Hepatocyte (in vitro differentiated cells): ENCODE results near the gene CTTN. TPM values are rescaled to one million over a fixed set of nuclear protein-coding genes. Genes with fewer than 3 reads are reported as not detected.

Source experiments
- DNase-seq: peaks from one replicate; pipeline ENCODE4 v3.0.0-alpha.2; 2016; ENCODE audit warnings: low spot score
- H2AFZ ChIP-seq: fragments of 200-600 bp; sonication (generic); 2 replicates; pipeline ENCODE4 v1.6.0; 2016; ENCODE audit warnings: antibody characterized with exemption, mild to moderate bottlenecking
- H3K27ac ChIP-seq: fragments of 200-600 bp; sonication (generic); 2 replicates; pipeline ENCODE4 v1.5.1; 2016; ENCODE audit warnings: mild to moderate bottlenecking
- H3K27me3 ChIP-seq: fragments of 200-600 bp; sonication (generic); 2 replicates; pipeline ENCODE4 v1.6.1; 2016
- H3K36me3 ChIP-seq: fragments of 200-600 bp; sonication (generic); replicated peaks from 2 replicates; pipeline ENCODE4 v1.5.1; 2016; ENCODE audit warnings: low read depth; ENCODE audit not compliant: insufficient read depth
- H3K4me1 ChIP-seq: fragments of 200-600 bp; sonication (generic); 2 replicates; pipeline ENCODE4 v1.5.1; 2016; ENCODE audit warnings: mild to moderate bottlenecking, moderate library complexity; ENCODE audit not compliant: insufficient read depth
- H3K4me2 ChIP-seq: fragments of 200-600 bp; sonication (generic); 2 replicates; pipeline ENCODE4 v1.6.0; 2016
- H3K4me3 ChIP-seq: fragments of 200-600 bp; sonication (generic); 2 replicates; pipeline ENCODE4 v1.5.1; 2016; ENCODE audit warnings: mild to moderate bottlenecking
- H3K79me2 ChIP-seq: fragments of 200-600 bp; sonication (generic); 2 replicates; pipeline ENCODE4 v1.6.0; 2017; ENCODE audit warnings: mild to moderate bottlenecking
- H3K9me2 ChIP-seq: fragments of 200-600 bp; sonication (generic); replicated peaks from 2 replicates; pipeline ENCODE4 v1.6.0; 2017; ENCODE audit warnings: mild to moderate bottlenecking; ENCODE audit not compliant: insufficient read depth
- H3K9me3 ChIP-seq: fragments of 200-600 bp; sonication (generic); 2 replicates; pipeline ENCODE4 v1.5.1; 2016; ENCODE audit warnings: low read depth, mild to moderate bottlenecking
- H4K20me1 ChIP-seq: fragments of 200-600 bp; sonication (generic); 2 replicates; pipeline ENCODE4 v1.6.0; 2016; ENCODE audit warnings: mild to moderate bottlenecking; ENCODE audit not compliant: insufficient read depth, poor library complexity, severe bottlenecking
- CTCF ChIP-seq: fragments of 200-600 bp; sonication (generic); IDR thresholded peaks from 2 replicates; pipeline ENCODE4 v1.5.1; 2016; ENCODE audit warnings: antibody characterized with exemption, mild to moderate bottlenecking; ENCODE audit not compliant: poor library complexity
- EZH2 ChIP-seq: fragments of 200-600 bp; sonication (generic); IDR thresholded peaks from 2 replicates; pipeline ENCODE4 v1.6.1; 2016; ENCODE audit warnings: antibody characterized with exemption, mild to moderate bottlenecking, borderline replicate concordance
- EZH2phosphoT487 ChIP-seq: fragments of 200-600 bp; sonication (generic); IDR thresholded peaks from one replicate; pipeline ENCODE4 v1.6.1; 2018; ENCODE audit warnings: antibody characterized with exemption, mild to moderate bottlenecking, low read depth, moderate library complexity; ENCODE audit not compliant: unreplicated experiment, severe bottlenecking
- WGBS: methylation state at CpG from one replicate; pipeline ENCODE4 v1.1.6; 2016; ENCODE audit warnings: low lambda C conversion rate; ENCODE audit errors: missing lambda C conversion rate; 5-methylcytosine and 5-hydroxymethylcytosine counted together
- polyA plus RNA-seq: library from polyadenylated mRNA; unstranded; fragments of >200 nt; fragmentation: Nextera tagmentation; extraction: Ambion mirVana; gene quantifications from 2 replicates; pipeline ENCODE4 v1.2.1, GENCODE V29; 2016
- total RNA-seq: library from RNA; depleted of rRNA; stranded (reverse); fragments of >200 nt; gene quantifications from 2 replicates; pipeline ENCODE4 v1.2.3, GENCODE V29; 2014

Gene CTTN
- total and polyA plus RNA-seq, 2 experiments from 2014 or later, result 154 to 207 TPM

- WGBS, result 85% methylated on average over 8 of the region's 8 CpGs
- Histone ChIP-seq H4K20me1 (peaks cover 55% of the 10 kb centered on the region), H3K79me2 (peaks cover 85% of the 10 kb centered on the region)
These were observed 2.3 kb downstream of the CTTN start for GRCh38 chr11:70400643-70401042.

DNA sequence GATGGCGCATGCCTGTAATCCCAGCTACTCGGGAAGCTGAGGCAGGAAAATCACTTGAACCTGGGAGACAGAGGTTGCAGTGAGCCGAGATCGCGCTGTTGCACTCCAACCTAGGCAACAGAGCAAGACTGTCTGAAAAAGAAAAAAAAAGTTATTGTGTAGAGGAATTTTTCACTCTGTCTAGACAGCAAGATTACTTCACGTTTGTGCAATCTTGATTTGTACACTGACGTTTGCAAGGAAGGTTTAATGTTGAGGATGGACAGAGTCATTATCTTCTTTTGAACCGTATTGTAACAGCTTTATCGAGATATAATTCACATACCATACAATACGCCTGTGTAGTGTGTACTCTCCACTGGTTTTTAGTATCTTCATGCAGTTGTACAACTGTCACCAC lies 3.7 kb downstream of the CTTN start:
- Histone ChIP-seq H3K9me2 (no peaks in the 10 kb centered on the region), H3K79me2 (peaks cover 86% of the 10 kb centered on the region), H3K27ac (peak overlapping the region; percentile 28), H2AFZ (no peak overlapping the region), H3K27me3 (no peaks in the 10 kb centered on the region), H3K4me3 (no peak overlapping the region), H3K4me2 (no peak overlapping the region), H3K9me3 (no peaks in the 10 kb centered on the region), H4K20me1 (peaks cover 64% of the 10 kb centered on the region), H3K36me3 (no peaks in the 10 kb centered on the region), H3K4me1 (peaks cover 20% of the 10 kb centered on the region)
- no peak for DNase-seq
- WGBS, result 85% methylated on average over 10 of the region's 10 CpGs
- TF ChIP-seq CTCF (no peak), EZH2phosphoT487 (no peak), EZH2 (no peak)

More at GRCh38 chr11:70400643-70401042, 2.3 kb downstream of the CTTN start:
- Histone ChIP-seq H3K27me3 (no peaks in the 10 kb centered on the region), H3K9me2 (no peaks in the 10 kb centered on the region), H3K9me3 (no peaks in the 10 kb centered on the region), H3K27ac (peak overlapping the region; percentile 94), H2AFZ (no peak overlapping the region), H3K4me3 (no peak overlapping the region), H3K36me3 (no peaks in the 10 kb centered on the region), H3K4me1 (peaks cover 23% of the 10 kb centered on the region), H3K4me2 (peak overlapping the region; percentile 90)
- no peak for DNase-seq
- TF ChIP-seq EZH2 (no peak), CTCF (no peak), EZH2phosphoT487 (no peak)

DNA sequence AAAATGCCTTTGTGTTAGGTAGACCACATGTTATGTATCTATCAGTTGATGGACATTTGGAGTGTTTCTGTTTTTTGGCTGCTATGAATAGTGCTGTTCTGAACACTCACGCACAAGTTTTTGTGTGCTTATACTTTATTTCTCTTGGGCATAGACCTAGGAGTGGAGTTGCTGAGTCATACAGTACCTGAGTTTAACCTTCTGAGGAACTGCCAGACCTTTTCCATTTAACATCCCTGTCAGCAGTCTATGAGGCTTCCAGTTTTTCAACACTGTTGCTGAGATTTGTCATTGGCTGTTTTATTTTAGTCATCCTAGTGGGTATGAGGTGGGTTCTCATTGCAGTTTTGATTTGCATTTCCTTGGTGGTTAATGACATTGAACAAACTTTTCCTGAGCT lies 4.4 kb downstream of the CTTN start:
- Histone ChIP-seq H3K27me3 (no peaks in the 10 kb centered on the region), H4K20me1 (peaks cover 64% of the 10 kb centered on the region), H2AFZ (no peak overlapping the region), H3K4me1 (peaks cover 14% of the 10 kb centered on the region), H3K27ac (peak overlapping the region; percentile 28), H3K4me2 (no peak overlapping the region), H3K36me3 (no peaks in the 10 kb centered on the region), H3K79me2 (peaks cover 86% of the 10 kb centered on the region), H3K4me3 (no peak overlapping the region), H3K9me2 (no peaks in the 10 kb centered on the region), H3K9me3 (no peaks in the 10 kb centered on the region)
- DNase-seq, result no peak
- TF ChIP-seq EZH2 (no peak), CTCF (no peak), EZH2phosphoT487 (no peak)
- 91% methylated on average over 1 of the region's 1 CpG for WGBS

GRCh38 chr11:70404244-70404643 lies 5.9 kb downstream of the CTTN start:
- peaks cover 14% of the 10 kb centered on the region for H3K4me1 ChIP-seq
- no peak overlapping the region for H2AFZ ChIP-seq
- H3K9me3 ChIP-seq, result no peaks in the 10 kb centered on the region
- H3K4me2 ChIP-seq, result no peak overlapping the region
- no peak overlapping the region for H3K4me3 ChIP-seq
- peaks cover 3% of the 10 kb centered on the region for H3K36me3 ChIP-seq
- no peaks in the 10 kb centered on the region for H3K27me3 ChIP-seq
- H4K20me1 ChIP-seq, result peaks cover 64% of the 10 kb centered on the region
- H3K79me2 ChIP-seq, result peaks cover 78% of the 10 kb centered on the region
- no peak for TF ChIP-seq CTCF
- no peak for TF ChIP-seq EZH2phosphoT487
- no peak for TF ChIP-seq EZH2
- WGBS, result 89% methylated on average over 11 of the region's 11 CpGs
- no peak overlapping the region for H3K27ac ChIP-seq
- no peaks in the 10 kb centered on the region for H3K9me2 ChIP-seq
- DNase-seq, result no peak
